ENCODE measurements around the gene TMEM190.
A peak's percentile ranks its signal among the peaks of the same experiment; 100 is the strongest.

DNA sequence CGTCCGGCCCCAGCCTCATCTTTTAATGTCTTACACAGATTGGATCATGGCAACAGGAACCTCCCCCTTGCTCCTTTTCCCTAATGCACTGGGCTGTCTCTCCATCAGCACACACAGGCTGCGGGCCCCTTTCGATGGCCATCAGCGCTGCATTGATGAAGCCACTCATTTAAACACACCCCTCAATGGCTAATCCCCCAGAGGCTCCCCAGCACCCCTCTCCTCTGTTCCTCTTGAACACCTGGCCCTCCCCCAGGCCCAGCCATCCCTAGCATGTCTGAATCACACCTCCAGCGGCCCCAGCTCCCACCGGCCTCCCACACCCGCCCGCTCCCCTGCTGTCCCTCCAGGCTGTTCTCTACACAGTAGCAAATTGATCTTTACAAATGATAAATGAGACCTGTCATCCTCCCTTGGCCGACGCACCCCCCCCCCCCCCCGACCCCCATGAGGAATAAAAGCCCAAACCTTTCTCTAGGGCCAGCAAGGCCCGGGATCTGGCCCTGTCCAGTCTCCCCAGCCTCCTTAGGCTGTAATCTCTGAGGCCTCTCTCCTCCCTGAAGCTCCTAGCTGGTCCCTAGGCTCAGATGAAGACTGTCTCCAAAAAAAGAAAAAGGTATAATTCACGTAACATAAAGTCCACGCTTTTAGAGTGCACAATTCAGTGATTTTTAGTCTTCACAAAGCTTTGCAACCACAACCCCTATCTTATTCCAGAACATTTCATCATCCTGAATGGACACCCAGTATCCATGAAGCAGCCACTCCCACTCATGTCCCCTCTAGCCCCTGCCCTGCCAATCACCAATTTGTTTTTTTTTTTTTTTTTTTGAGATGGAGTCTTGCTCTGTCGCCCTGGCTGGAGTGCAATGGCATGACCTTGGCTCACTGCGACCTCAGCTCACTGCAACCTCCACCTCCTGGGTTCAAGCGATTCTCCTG is 16.5 kb downstream of the TMEM190 start:
- TF ChIP-seq, protein P1, sequence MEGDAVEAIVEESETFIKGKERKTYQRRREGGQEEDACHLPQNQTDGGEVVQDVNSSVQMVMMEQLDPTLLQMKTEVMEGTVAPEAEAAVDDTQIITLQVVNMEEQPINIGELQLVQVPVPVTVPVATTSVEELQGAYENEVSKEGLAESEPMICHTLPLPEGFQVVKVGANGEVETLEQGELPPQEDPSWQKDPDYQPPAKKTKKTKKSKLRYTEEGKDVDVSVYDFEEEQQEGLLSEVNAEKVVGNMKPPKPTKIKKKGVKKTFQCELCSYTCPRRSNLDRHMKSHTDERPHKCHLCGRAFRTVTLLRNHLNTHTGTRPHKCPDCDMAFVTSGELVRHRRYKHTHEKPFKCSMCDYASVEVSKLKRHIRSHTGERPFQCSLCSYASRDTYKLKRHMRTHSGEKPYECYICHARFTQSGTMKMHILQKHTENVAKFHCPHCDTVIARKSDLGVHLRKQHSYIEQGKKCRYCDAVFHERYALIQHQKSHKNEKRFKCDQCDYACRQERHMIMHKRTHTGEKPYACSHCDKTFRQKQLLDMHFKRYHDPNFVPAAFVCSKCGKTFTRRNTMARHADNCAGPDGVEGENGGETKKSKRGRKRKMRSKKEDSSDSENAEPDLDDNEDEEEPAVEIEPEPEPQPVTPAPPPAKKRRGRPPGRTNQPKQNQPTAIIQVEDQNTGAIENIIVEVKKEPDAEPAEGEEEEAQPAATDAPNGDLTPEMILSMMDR (IDR thresholded peaks at IDR 0.05 in 2 of 3, conservative IDR thresholded peaks at IDR 0.05 in 1 of 3; ENCODE audit: insufficient read depth in 2 of 3, low read depth in 1 of 3, low read length in 3 of 3): no peak
- no peak for TF ChIP-seq SRSF9 (IDR thresholded peaks at IDR 0.05; ENCODE audit: borderline replicate concordance, low read depth, low read length)
- TF ChIP-seq ZNF431 (CRISPR knock-in tag; IDR thresholded peaks at IDR 0.05): no peak
- TF ChIP-seq ZNF75A (CRISPR knock-in tag; IDR thresholded peaks at IDR 0.05): no peak
- TF ChIP-seq ZNF79 (CRISPR knock-in tag; IDR thresholded peaks at IDR 0.05; ENCODE audit: low read depth): no peak
- TF ChIP-seq, protein P2, sequence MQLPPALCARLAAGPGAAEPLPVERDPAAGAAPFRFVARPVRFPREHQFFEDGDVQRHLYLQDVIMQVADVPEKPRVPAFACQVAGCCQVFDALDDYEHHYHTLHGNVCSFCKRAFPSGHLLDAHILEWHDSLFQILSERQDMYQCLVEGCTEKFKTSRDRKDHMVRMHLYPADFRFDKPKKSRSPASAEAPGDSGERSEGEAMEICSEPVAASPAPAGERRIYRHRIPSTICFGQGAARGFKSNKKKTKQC (CRISPR knock-in tag; IDR thresholded peaks at IDR 0.05): no peak
- TF ChIP-seq EGR1 (conservative IDR thresholded peaks at IDR 0.05): 0 out of 2 replicates have a peak, but pooled peaks have one; percentile 30
- TF ChIP-seq, protein P3, sequence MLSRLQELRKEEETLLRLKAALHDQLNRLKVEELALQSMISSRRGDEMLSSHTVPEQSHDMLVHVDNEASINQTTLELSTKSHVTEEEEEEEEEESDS (CRISPR knock-in tag; IDR thresholded peaks at IDR 0.05): no peak
- no peak for TF ChIP-seq CBX1 (IDR thresholded peaks at IDR 0.05; ENCODE audit: low read depth)
- TF ChIP-seq, protein P4, sequence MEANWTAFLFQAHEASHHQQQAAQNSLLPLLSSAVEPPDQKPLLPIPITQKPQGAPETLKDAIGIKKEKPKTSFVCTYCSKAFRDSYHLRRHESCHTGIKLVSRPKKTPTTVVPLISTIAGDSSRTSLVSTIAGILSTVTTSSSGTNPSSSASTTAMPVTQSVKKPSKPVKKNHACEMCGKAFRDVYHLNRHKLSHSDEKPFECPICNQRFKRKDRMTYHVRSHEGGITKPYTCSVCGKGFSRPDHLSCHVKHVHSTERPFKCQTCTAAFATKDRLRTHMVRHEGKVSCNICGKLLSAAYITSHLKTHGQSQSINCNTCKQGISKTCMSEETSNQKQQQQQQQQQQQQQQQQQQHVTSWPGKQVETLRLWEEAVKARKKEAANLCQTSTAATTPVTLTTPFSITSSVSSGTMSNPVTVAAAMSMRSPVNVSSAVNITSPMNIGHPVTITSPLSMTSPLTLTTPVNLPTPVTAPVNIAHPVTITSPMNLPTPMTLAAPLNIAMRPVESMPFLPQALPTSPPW (CRISPR knock-in tag; IDR thresholded peaks at IDR 0.05): no peak
- TF ChIP-seq, protein P5, sequence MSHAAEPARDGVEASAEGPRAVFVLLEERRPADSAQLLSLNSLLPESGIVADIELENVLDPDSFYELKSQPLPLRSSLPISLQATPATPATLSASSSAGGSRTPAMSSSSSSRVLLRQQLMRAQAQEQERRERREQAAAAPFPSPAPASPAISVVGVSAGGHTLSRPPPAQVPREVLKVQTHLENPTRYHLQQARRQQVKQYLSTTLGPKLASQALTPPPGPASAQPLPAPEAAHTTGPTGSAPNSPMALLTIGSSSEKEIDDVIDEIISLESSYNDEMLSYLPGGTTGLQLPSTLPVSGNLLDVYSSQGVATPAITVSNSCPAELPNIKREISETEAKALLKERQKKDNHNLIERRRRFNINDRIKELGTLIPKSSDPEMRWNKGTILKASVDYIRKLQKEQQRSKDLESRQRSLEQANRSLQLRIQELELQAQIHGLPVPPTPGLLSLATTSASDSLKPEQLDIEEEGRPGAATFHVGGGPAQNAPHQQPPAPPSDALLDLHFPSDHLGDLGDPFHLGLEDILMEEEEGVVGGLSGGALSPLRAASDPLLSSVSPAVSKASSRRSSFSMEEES (CRISPR knock-in tag; IDR thresholded peaks at IDR 0.05): no peak

Data from K562 (cell line).